ENCODE data around the gene ZNF98.

DNA sequence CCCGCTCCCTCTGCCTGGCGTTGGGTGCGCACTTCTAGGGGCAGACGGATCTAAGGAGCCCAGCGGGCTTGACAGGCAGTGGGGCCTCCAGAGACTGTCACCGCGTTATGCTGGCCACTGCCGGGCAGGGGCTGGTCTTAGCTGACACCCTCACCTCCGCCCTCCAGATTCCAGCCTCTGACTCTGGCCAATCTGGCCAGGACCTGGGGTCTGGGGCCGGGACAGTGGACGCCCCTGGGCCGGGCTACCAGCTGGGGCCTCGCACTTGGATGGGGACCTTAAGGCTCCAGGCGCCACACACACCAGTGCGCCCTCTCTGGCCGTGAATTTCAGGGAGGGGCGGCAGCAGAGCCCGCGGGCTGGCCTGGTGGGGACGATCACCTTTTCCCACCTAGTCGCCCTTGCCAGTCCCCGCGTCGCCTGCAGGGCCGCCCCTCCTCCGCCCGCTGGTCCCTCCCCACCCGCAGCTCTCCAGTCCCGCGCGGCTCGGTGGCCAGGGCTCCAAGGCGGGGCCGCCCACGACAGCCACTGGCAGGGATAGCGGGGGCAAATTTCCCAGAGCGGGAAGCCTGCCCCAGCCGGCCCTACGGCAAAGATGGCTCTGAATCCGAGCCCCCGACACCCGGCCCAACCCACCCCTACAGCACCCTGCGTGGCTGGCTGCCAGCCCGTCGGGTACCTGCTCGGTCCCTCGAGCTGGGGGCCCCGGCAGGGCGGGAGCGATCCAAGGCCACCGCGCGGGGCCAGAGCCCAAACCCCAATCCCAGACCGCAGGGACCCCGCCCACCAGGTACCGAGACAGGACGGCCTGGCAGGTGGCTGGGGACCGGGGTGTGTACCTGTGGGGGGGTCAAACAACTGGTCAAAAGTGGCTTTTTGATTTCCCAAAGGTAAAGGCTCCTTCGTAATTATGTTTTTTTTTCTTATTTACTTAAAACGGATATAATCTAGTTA is 6.1 kb upstream of the ZNF98 start:
- TF ChIP-seq CTCF (IDR thresholded peaks at IDR 0.05) (no peak), POLR2A (IDR thresholded peaks at IDR 0.05) (no peak)

Data from adrenal gland (tissue), 5 donors.